Cardiac septum (tissue), 1 donor: ENCODE data around the gene ARHGAP5. TPM values are rescaled to one million over a fixed set of nuclear protein-coding genes. Genes with fewer than 3 reads are reported as not detected.

Experiments
- DNase-seq: peaks from one replicate; pipeline ENCODE4 v3.0.0-alpha.2; 2020; ENCODE audit warnings: low spot score
- intact Hi-C: fragments of 100-400 bp; cut with DNase I; formaldehyde crosslinking; loops from one replicate; pipeline ENCODE4 v1.14.0; 2022
- total RNA-seq: library from RNA; stranded (reverse); fragmentation: NEBNext Ultra II Directional; extraction: Animal tissue kit (Norgen Biotek cat#: 25700); gene quantifications from one replicate; pipeline ENCODE4 v1.2.1, GENCODE V29; 2021
- donor health status: DM: no; HTN: no; CAD: no.

The ARHGAP5 gene
- total RNA-seq, 1 donor from 2014 or later = 253 TPM

- intact Hi-C loops = no loop called here
- no peak for DNase-seq
These were observed 65.2 kb downstream of the ARHGAP5 start for GRCh38 chr14:32142341-32142740.

DNA sequence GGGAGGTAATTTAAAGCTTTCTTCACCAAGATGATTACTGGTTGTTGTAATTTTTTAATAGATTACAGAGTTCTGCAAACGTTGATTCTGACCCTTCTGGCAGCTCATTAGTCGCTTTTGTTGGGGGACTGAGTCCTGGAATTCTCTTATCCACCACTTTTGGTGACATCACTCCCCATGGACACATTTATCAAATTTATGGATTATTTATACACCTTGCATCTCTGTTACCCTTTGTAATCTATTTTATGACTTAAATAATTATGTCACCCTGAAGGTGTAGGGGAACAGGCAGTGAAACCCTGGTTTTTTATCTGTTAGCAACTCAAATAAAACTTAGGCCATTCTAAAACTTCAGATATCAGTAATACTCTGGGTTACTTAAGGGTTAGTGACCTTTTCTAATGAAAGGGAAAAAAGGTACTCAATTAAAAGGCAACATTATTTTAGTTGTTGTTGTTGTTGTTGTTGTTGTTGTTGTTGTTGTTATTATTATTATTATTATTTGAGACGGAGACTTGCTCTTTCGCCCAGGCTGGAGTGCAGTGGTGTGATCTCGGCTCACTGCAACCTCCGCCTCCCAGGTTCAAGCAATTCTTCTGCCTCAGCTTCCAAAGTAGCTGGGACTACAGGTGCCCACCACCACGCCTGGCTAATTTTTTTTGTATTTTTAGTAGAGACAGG lies 65.8 kb downstream of the ARHGAP5 start:
- no peak for DNase-seq
- intact Hi-C loops = no loop called here

DNA sequence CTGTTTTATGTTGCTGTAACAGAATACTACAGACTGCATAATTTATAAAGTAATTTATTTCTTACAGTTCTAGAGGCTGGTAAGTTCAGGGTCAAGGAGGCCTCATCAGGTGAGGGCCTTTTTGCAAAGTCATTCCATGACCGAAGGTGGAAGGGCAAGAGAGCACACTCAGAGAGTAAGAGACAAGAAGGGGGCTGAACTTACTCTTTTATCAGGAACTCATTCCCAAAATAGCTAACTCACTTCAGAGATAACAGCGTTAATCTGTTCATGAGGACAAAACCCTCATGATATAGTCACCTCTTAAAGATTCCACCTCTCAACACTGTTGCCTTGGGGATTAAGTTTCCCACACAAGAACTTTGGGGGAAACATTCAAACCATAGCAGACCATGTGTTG lies 73.3 kb downstream of the ARHGAP5 start:
- intact Hi-C loops = no loop called here
- DNase-seq = no peak

DNA sequence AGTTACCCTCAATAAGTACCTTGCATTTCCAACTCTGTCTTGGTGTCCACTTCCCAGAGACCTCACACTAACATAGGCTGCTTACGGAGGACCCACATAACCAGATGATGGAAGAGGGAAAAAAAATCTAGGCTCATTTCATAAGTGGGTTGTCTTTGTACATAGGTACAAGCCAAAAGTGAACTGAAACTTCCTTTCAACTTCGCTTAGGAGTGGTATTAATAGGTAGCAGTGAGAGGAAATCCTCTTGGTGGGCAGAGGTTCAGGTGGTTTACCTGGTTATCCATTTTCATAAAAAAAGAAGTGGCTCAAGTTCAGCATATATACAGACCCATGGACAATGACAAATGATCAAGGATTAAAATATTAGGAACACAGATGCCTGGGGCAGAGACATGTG lies 88.9 kb downstream of the ARHGAP5 start:
- intact Hi-C loops = no loop called here
- no peak for DNase-seq

DNA sequence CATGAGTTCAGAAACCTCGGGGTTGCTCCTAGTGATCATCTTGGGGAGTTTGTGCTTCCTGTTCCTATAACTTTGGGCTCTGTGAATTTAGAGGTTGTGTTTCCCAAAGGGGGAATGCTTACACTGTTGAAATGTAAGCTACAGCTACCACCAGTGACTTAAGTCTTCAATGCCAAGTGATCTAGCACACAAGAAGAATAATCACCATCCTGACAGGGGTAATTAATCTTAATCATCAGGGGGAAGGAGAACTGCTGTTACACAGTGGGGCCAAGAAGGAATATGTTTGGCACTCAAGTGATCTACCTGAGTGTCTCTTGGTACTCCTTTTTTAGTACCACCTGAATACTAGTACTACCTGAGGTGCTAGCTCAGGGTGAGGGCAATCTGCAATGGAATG lies 89.8 kb downstream of the ARHGAP5 start:
- intact Hi-C loops = no loop called here
- no peak for DNase-seq

DNA sequence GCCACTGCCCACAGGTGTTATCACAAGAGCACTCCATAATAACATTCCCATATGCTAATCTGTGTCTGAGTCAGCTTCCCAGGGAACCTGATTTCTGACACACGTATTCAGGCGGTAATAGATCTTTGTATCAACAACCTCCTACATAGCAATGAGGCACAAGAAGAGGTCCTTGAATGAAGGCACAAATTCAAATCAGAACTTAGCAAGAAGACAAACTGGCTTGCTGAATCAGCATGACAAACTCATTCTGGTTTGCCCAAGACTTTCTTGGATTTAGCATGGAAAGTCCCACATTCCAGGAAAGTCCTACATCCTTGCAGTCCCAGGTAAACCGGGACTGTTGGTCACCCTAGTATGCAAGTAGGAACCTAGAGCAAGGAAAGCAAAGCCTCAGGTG lies 90.8 kb downstream of the ARHGAP5 start:
- no peak for DNase-seq
- intact Hi-C loops = no loop called here

DNA sequence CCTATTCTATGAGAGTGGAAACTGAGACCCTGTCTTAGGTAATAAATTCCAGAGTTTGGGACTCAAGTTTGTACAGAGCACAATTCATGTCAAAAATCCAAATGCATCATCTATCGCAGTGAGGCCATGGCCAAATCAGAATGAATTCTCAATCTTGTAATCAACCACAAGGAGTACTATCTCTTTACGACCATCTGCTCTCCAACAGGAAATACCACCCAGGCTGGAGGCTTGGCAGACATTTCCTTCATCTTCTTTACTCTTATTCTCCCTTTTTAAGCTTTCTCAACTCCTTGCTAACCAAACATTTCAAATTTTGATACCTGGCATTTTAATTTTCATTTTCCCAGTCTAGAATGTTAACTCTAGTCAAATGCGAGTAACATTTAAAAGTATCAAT lies 92.1 kb downstream of the ARHGAP5 start:
- intact Hi-C loops = no loop called here
- no peak for DNase-seq

DNA sequence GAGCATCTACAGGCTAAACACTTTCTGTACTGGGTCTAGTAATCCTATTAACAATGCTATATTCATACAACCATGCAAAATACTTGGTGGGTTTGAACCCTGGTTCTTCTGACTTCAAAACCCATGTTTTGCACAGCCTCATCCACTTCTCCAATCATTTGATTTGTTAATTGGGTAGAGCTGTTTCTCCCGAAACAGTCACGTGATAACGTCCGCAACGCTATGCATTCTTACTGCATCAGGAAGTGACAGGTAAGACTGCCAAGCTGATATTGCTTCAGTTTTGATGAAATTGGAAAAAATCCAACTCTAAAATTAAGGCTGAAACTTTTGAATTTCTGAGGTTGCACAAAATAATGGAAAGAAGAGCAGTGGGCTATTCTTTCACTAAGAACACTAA lies 94.4 kb downstream of the ARHGAP5 start:
- intact Hi-C loops = no loop called here
- no peak for DNase-seq

DNA sequence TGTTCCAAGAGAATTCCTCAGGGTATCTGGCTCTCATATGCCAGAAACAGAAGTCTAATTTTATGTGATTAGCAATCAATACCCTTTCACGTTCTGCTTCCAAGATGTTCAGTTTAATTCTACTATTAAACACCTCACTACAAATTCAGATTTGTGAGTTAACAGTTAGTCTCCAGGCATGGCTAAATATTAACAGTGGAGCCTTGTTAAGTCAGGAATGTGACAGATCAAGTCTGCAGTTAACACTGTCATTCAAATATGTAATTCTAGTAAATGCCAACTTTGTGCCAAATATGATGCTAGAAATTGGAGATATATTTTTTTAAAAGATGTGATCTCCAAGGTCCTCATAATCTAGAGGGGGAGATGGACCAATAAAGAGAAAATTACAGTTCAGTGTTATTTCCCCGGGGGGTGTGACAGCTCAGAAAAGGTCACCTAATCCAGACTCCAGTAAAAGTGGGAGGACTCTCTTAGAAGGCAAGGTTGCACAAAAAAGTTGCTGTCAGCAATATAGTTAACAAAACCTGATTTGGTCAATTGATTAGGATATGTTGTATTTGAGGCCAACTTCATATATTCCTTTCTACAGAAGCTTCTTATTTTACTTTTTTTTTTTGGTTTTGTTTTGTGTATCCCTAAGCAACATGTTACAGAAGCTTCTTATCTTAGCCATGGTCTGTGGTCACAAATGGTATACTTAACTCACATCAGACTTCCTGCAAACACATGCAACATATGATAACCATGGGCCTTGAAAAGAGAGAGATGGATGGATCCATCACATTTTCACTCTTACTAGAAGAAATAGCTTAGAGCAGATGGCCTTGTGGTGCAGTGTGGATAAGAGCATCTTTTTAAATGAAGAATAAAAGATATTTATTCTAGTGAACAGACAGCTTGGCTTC lies 106.3 kb downstream of the ARHGAP5 start:
- intact Hi-C loops = no loop called here
- no peak for DNase-seq

- intact Hi-C loops = no loop called here
- no peak for DNase-seq
These were observed 108.0 kb downstream of the ARHGAP5 start for GRCh38 chr14:32185097-32185496.

DNA sequence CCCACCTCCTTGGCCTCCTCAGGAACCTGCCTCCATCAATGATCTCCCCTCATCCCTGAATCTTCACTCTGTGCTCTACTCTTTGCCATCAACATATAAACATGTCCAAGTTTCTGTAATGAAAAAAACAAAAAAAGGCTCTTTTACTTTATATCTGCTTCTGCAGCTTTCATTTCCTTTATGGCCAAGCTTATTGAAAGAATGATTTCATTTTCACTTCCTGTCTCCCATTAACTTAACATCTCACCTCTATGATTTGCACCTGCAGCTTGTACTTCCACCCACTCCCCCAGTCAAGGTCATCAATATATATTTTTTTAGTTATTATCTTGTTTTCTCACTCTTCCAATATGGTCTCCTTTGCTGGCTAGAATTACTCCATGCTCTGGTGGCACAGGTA lies 109.1 kb downstream of the ARHGAP5 start:
- DNase-seq = no peak
- intact Hi-C loops = no loop called here

- DNase-seq = no peak
- intact Hi-C loops = no loop called here
These were observed 112.7 kb downstream of the ARHGAP5 start for GRCh38 chr14:32189811-32190210.

DNA sequence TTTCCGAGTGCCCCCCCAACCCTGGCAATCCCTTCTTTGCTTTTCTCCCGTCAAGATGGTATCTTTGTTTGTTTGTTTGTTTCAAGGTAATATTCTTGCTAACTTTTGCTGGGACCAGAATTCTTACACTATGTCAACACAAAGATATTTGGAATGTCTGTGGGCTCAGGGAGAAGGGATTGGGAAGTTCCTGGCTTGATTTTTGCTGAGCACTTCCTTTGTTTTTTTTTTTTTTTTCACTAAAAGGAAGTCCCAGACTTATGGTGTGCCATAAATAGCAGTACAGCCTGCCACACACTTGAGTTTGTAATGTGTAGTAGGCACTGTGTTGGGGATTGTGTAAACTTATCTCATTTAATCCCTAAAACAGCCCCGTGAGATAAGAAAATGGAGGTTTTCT lies 113.6 kb downstream of the ARHGAP5 start:
- intact Hi-C loops = no loop called here
- no peak for DNase-seq

- DNase-seq = no peak
- intact Hi-C loops = no loop called here
These were observed 115.7 kb downstream of the ARHGAP5 start for GRCh38 chr14:32192712-32193373.

DNA sequence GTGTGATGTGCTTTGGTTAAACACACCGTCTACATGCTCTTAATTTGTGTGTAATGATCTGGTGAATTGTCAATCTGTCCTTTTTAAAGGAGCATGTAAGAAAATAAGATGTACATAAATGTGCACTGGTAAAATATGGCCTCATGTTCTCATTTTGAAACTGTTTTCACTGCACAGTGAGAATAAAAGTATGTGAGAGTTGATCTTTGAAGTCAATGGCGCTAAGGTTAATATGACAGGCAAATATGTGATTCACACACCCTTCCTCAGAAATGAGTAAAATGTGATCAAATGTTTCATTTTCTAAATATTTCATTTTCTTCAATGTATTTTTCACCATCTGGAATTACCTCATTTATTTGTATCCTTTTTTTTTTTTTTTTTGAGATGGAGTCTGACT lies 116.4 kb downstream of the ARHGAP5 start:
- no peak for DNase-seq
- intact Hi-C loops = no loop called here

DNA sequence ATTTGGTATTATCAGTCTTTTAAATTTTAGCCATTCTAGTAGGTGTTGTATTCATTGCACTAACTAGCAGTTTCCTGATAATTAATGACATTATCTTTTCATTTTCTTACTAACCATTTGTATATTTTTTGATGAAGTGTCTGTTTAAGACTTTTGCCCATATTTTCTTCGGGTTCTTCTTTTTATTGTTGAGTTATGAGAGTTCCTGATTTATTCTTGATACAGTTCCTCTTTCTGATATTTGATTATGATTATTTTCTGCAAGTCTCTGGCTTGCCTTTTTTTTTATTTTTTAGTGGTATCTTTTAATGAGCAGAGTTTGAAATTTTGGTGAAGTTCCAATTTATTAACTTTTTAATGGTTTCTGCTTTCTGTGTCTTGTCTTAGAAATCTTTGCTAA lies 118.5 kb downstream of the ARHGAP5 start:
- intact Hi-C loops = no loop called here
- no peak for DNase-seq

DNA sequence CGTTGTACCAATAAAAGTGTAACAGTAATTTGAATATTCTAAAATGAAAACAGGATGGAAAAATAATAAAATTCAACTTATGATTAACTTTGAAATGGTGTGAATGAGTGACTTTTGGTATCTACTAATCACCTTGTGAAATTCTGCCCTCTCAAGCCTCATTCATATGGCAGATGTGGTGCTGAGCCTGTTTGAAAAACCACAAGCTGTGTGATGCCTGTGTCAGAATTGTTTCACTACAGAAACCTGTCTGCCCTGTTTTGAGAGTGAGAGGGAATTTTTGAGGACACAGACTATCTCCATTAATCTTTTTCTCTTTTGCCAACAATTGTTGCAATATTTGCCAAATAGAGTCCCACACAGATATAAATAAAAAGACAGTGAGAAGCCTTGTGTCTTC lies 120.8 kb downstream of the ARHGAP5 start:
- no peak for DNase-seq
- intact Hi-C loops = no loop called here

- no peak for DNase-seq
- intact Hi-C loops = loop anchor here (5.0 kb wide), 1 partner anchor 52 kb away; no protein-coding TSS in a partner anchor
These were observed 123.5 kb downstream of the ARHGAP5 start for GRCh38 chr14:32200368-32201192.

DNA sequence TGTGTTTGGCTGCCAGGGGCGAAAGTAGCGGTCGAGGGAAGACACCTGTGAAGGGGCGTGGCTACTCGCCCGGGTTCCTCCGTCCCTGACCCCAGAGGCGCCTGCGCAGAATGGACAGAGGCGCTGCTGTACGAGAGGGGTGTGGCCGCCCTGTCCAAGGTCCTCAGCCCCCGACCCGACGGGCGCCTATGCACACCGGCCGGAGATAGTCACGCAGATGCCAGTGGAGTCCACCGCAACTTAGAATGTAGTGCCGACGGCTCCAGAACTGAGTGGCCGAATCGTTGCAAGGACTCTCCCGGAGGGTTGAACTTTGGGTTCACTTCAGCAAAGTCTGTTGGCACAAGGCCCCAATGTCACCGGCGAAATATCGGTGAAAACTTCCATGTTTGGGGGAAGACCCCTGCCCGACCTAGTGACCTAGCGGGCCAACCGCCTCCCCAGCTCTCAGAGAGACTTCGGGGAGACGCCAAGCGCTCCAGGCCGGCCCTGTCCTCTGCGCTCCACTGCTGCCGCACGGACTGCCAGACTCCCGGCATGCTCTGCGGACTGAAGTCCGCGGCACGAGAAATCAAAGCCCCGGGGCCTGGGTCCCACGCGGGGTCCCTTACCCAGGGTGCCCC lies 124.2 kb downstream of the ARHGAP5 start:
- intact Hi-C loops = loop anchor here (5.0 kb wide), 1 partner anchor 51 kb away; no protein-coding TSS in a partner anchor
- peak; percentile 95 for DNase-seq
